OCI-LY1 (cell line): ENCODE measurements around the gene SYNE2.

ENCODE experiments used
- H2AFZ ChIP-seq: fragments of 200-600 bp; sonication (generic), shearing (Covaris generic); 2 replicates; pipeline ENCODE4 v1.6.0; 2014; ENCODE audit warnings: antibody characterized with exemption, mild to moderate bottlenecking, low read length
- H3F3A ChIP-seq: fragments of 200-600 bp; sonication (generic), shearing (Covaris generic); 2 replicates; pipeline ENCODE4 v1.6.0; 2014; ENCODE audit warnings: mild to moderate bottlenecking, antibody characterized with exemption, low read length, moderate library complexity; ENCODE audit not compliant: insufficient read depth
- H3K27ac ChIP-seq: fragments of 200-600 bp; sonication (generic); 2 replicates; pipeline ENCODE4 v1.5.1; 2014; ENCODE audit warnings: low read length, mixed run types, mild to moderate bottlenecking, low read depth; ENCODE audit not compliant: poor library complexity, severe bottlenecking
- H3K27me3 ChIP-seq: fragments of 200-600 bp; sonication (generic); 2 replicates; pipeline ENCODE4 v1.6.0; 2014; ENCODE audit warnings: antibody characterized with exemption, mild to moderate bottlenecking, low read length, moderate library complexity; ENCODE audit not compliant: insufficient read depth
- H3K36me3 ChIP-seq: fragments of 200-600 bp; sonication (generic); 2 replicates; pipeline ENCODE4 v1.6.1; 2014; ENCODE audit warnings: mild to moderate bottlenecking, antibody characterized with exemption, low read length, moderate library complexity, mixed read lengths; ENCODE audit not compliant: insufficient read depth
- H3K4me1 ChIP-seq: fragments of 200-600 bp; sonication (generic); 2 replicates; pipeline ENCODE4 v1.5.1; 2014; ENCODE audit warnings: mild to moderate bottlenecking, low read length, moderate library complexity; ENCODE audit not compliant: insufficient read depth, severe bottlenecking
- H3K4me2 ChIP-seq: fragments of 200-600 bp; sonication (generic), shearing (Covaris generic); 2 replicates; pipeline ENCODE4 v1.6.1; 2014; ENCODE audit warnings: low read length
- H3K4me3 ChIP-seq: fragments of 200-600 bp; sonication (generic); 2 replicates; pipeline ENCODE4 v1.5.1; 2014; ENCODE audit warnings: low read length, low read depth, mild to moderate bottlenecking, mixed read lengths; ENCODE audit not compliant: poor library complexity, severe bottlenecking
- H3K79me2 ChIP-seq: fragments of 200-600 bp; shearing (Covaris generic); 2 replicates; pipeline ENCODE4 v1.6.1; 2016; ENCODE audit warnings: mixed run types, low read length, mixed read lengths; ENCODE audit not compliant: insufficient read depth
- H3K9ac ChIP-seq: fragments of 200-600 bp; sonication (generic), shearing (Covaris generic); 2 replicates; pipeline ENCODE4 v1.6.1; 2014; ENCODE audit warnings: mild to moderate bottlenecking, low read length, mixed read lengths
- H3K9me2 ChIP-seq: fragments of 200-600 bp; sonication (generic), shearing (Covaris generic); 2 replicates; pipeline ENCODE4 v1.6.1; 2014; ENCODE audit warnings: low read depth, mild to moderate bottlenecking, low read length, mixed read lengths
- H3K9me3 ChIP-seq: fragments of 200-600 bp; shearing (Covaris generic); 2 replicates; pipeline ENCODE4 v1.6.1; 2014; ENCODE audit warnings: low read length, mixed read lengths
- H4K20me1 ChIP-seq: fragments of 200-600 bp; sonication (generic), shearing (Covaris generic); 2 replicates; pipeline ENCODE4 v1.6.0; 2016; ENCODE audit warnings: mild to moderate bottlenecking, low read length; ENCODE audit not compliant: insufficient read depth
- CTCF ChIP-seq: fragments of 200-600 bp; sonication (generic), shearing (Covaris generic); IDR thresholded peaks from 2 replicates; pipeline ENCODE4 v1.5.1; 2017; ENCODE audit warnings: mild to moderate bottlenecking, antibody characterized with exemption, low read length, moderate library complexity, mixed read lengths
- EZH2 ChIP-seq: fragments of 200-600 bp; sonication (generic), shearing (Covaris generic); IDR thresholded peaks from 2 replicates; pipeline ENCODE4 v1.8.0; 2017; ENCODE audit warnings: borderline replicate concordance, mixed run types, mild to moderate bottlenecking, antibody characterized with exemption, low read length, moderate library complexity, mixed read lengths

Gene SYNE2

DNA sequence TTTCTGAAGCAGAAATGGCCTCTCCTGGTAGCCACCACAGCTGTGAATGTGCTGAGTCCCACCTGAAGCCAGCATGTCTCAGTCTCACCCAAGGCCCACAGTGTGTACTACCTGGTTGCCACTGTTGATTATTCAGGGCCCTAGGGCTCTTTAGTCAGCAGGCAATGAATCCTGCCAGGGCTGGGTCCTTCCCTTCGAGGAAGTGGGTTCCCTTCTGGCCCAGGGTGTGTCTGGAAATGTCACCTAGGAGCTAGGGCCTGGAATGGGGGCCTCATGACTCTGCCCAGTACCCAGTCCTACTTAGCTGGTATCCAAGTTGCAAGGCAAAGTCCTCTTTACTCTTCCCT lies 207.4 kb downstream of the SYNE2 start:
- no peak overlapping the region for H3K27ac ChIP-seq
- no peaks in the 10 kb centered on the region for H3K9me3 ChIP-seq
- no peaks in the 10 kb centered on the region for H3F3A ChIP-seq
- H3K9ac ChIP-seq, result no peak overlapping the region
- no peak overlapping the region for H2AFZ ChIP-seq
- H3K4me2 ChIP-seq, result no peak overlapping the region
- H3K27me3 ChIP-seq, result no peaks in the 10 kb centered on the region
- H4K20me1 ChIP-seq, result no peaks in the 10 kb centered on the region
- peaks cover 47% of the 10 kb centered on the region for H3K36me3 ChIP-seq
- H3K79me2 ChIP-seq, result no peaks in the 10 kb centered on the region
- TF ChIP-seq EZH2 (no peak), CTCF (no peak)
- no peaks in the 10 kb centered on the region for H3K4me1 ChIP-seq
- no peak overlapping the region for H3K4me3 ChIP-seq
- H3K9me2 ChIP-seq, result no peaks in the 10 kb centered on the region

- Histone ChIP-seq H3K9ac (no peak overlapping the region), H3K9me2 (no peaks in the 10 kb centered on the region), H3K27ac (no peak overlapping the region), H3K36me3 (peaks cover 52% of the 10 kb centered on the region), H3K4me2 (no peak overlapping the region), H3K4me1 (no peaks in the 10 kb centered on the region), H3K79me2 (no peaks in the 10 kb centered on the region), H3K27me3 (no peaks in the 10 kb centered on the region), H3F3A (no peaks in the 10 kb centered on the region), H3K9me3 (no peaks in the 10 kb centered on the region), H4K20me1 (no peaks in the 10 kb centered on the region), H2AFZ (no peak overlapping the region), H3K4me3 (no peak overlapping the region)
- TF ChIP-seq EZH2 (no peak), CTCF (peak; percentile 73)
Measured at GRCh38 chr14:64060648-64061096, 207.9 kb downstream of the SYNE2 start.

DNA sequence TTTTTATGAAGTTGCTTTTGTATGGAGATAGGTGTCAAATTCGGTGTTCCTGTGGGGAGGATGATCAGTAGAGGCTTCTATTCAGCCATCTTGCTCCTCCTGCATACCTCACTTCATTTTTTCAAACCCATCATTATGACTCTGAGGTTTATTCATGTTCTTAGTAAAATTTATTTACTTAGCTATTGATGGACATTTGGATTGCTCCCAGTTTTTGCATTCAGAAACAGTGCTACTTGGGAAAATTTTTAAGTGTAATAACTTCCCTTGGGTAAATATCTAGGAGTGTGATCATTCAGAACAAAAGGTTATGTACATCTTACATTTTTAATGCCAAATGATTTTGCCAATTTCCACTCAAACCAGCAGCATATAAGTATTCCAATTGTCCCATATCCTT lies 208.3 kb downstream of the SYNE2 start:
- H3K4me3 ChIP-seq, result no peak overlapping the region
- H4K20me1 ChIP-seq, result no peaks in the 10 kb centered on the region
- no peak overlapping the region for H3K4me2 ChIP-seq
- H3K4me1 ChIP-seq, result no peaks in the 10 kb centered on the region
- no peak overlapping the region for H3K9ac ChIP-seq
- TF ChIP-seq EZH2 (no peak), CTCF (no peak)
- H3K79me2 ChIP-seq, result no peaks in the 10 kb centered on the region
- H3F3A ChIP-seq, result no peaks in the 10 kb centered on the region
- H3K9me2 ChIP-seq, result no peaks in the 10 kb centered on the region
- no peak overlapping the region for H3K27ac ChIP-seq
- peaks cover 50% of the 10 kb centered on the region for H3K36me3 ChIP-seq
- H3K27me3 ChIP-seq, result no peaks in the 10 kb centered on the region
- H3K9me3 ChIP-seq, result no peaks in the 10 kb centered on the region
- H2AFZ ChIP-seq, result no peak overlapping the region
